ENCODE results near the gene CYB5R4. TPM values are rescaled to one million over a fixed set of nuclear protein-coding genes. Genes with fewer than 3 reads are reported as not detected.

Gene CYB5R4
- total RNA-seq, 1 experiment from 2014 or later: 17.5 TPM

GRCh38 chr6:83985715-83986114 is 126.2 kb downstream of the CYB5R4 start:
- H4K5ac ChIP-seq (ENCODE audit: insufficient read length, low read depth, low read length): no peak overlapping the region
- no peaks in the 10 kb centered on the region for H3K79me1 ChIP-seq (ENCODE audit: insufficient read depth, low read depth, low read length, poor library complexity, severe bottlenecking)
- H3K27me3 Mint-ChIP-seq (ENCODE audit: low read depth): no peaks in the 10 kb centered on the region
- no peaks in the 10 kb centered on the region for H4K20me1 ChIP-seq (ENCODE audit: control insufficient read depth, insufficient read depth, insufficient read length)
- no peaks in the 10 kb centered on the region for H3K9me3 ChIP-seq (ENCODE audit: control insufficient read depth, low read depth, low read length)
- peaks cover 0 to 4% of the 10 kb centered on the region in 2 experiments; a peak in 2 of 4 replicates for H3K4me1 Mint-ChIP-seq
- H3K23ac ChIP-seq (ENCODE audit: insufficient read length, low read depth, low read length): no peak overlapping the region
- H3K4ac ChIP-seq (ENCODE audit: low read depth, low read length): no peak overlapping the region
- H3K79me2 ChIP-seq (ENCODE audit: insufficient read depth, low read length): no peaks in the 10 kb centered on the region
- no peak overlapping the region for H4K8ac ChIP-seq (replicated peaks; ENCODE audit: insufficient read length, low read depth, low read length)
- H2BK12ac ChIP-seq (ENCODE audit: insufficient read length, low read depth, low read length): no peak overlapping the region
- TF ChIP-seq CTCF (conservative IDR thresholded peaks at IDR 0.05): no peak
- H3K4me3 Mint-ChIP-seq: no peak overlapping the region
- no peak overlapping the region for H3K18ac ChIP-seq (ENCODE audit: insufficient read length, low read depth, low read length)
- H3K27ac ChIP-seq (ENCODE audit: insufficient read length, low read depth, low read length): no peak overlapping the region
- H3K4me2 ChIP-seq (ENCODE audit: insufficient read depth, insufficient read length, low read length): no peak overlapping the region
- no peak overlapping the region for H2BK120ac ChIP-seq (ENCODE audit: low read depth, low read length, poor library complexity, severe bottlenecking)
- no peak overlapping the region for H2BK5ac ChIP-seq (ENCODE audit: insufficient read length, low read length)
- no peak overlapping the region for H3K27ac Mint-ChIP-seq
- no peak overlapping the region for H2AK5ac ChIP-seq (ENCODE audit: insufficient read length, low read length)
- H3K9me3 Mint-ChIP-seq: peaks cover 6 to 7% of the 10 kb centered on the region in 2 experiments; a peak in 3 of 5 replicates
- H4K91ac ChIP-seq (ENCODE audit: insufficient read length, low read depth, low read length): no peak overlapping the region
- H3T11ph ChIP-seq (ENCODE audit: low read length): no peak overlapping the region
- H3K36me3 Mint-ChIP-seq (ENCODE audit: insufficient read depth in 1 of 3, low read depth in 3 of 3): peaks cover 1 to 13% (median 12%) of the 10 kb centered on the region in 3 experiments; a peak in 6 of 7 replicates
- H3K9ac ChIP-seq (ENCODE audit: extremely low read depth, insufficient read length, low read length): no peak overlapping the region
- no peaks in the 10 kb centered on the region for H3K27me3 ChIP-seq (ENCODE audit: insufficient read depth, low read length)
- no peak overlapping the region for H2BK20ac ChIP-seq (ENCODE audit: low read depth, low read length, poor library complexity, severe bottlenecking)
- no peaks in the 10 kb centered on the region for H3K4me1 ChIP-seq (ENCODE audit: insufficient read depth, low read length)
- H2AFZ ChIP-seq (ENCODE audit: low read length): no peak overlapping the region
- H3K14ac ChIP-seq (ENCODE audit: insufficient read depth, low read length): no peak overlapping the region
- H2BK15ac ChIP-seq (ENCODE audit: low read depth, low read length): no peak overlapping the region
- no peak overlapping the region for H3K56ac ChIP-seq (ENCODE audit: insufficient read length, low read depth, low read length)
- no peaks in the 10 kb centered on the region for H3K23me2 ChIP-seq (ENCODE audit: insufficient read length, low read depth, low read length, poor library complexity, severe bottlenecking)
- DNase-seq: no peak

Data from H9 (cell line).